Vagina (tissue), 2 donors: Measurements from ENCODE around the gene PPP3CA. TPM values are rescaled to one million over a fixed set of nuclear protein-coding genes. Genes with fewer than 3 reads are reported as not detected.

Experiments
- DNase-seq, 2 donors: peaks; one replicate each; pipeline ENCODE4 v3.0.0-alpha.2; 2017; ENCODE audit errors: extremely low spot score in 2 of 2
- H3K27ac ChIP-seq: fragments of 200-600 bp; sonication (generic); one replicate; pipeline ENCODE4 v1.5.1; 2019
- H3K27me3 ChIP-seq: fragments of 200-600 bp; sonication (generic); one replicate; pipeline ENCODE4 v1.5.1; 2019
- H3K36me3 ChIP-seq, 2 donors: fragments of 200-600 bp; sonication (generic); one replicate each; pipeline ENCODE4 v1.5.1; 2017 to 2019
- H3K4me1 ChIP-seq: fragments of 200-600 bp; sonication (generic); one replicate; pipeline ENCODE4 v1.5.1; 2019
- H3K4me3 ChIP-seq, 2 donors: fragments of 200-600 bp; sonication (generic); 1 replicate in 1 of 2; 2 replicates in 1 of 2; pipeline ENCODE4 v1.5.1; 2016 to 2019
- H3K9me3 ChIP-seq: fragments of 200-600 bp; sonication (generic); one replicate; pipeline ENCODE4 v1.5.1; 2019
- CTCF ChIP-seq, 3 experiments: fragments of 450-650 bp in 2 of 3; fragments of 200-600 bp in 1 of 3; sonication (generic) in 1 of 3; IDR thresholded peaks; one replicate each; pipeline ENCODE4 v1.5.1; 2017 to 2019; ENCODE audit warnings: antibody characterized with exemption in 3 of 3, mild to moderate bottlenecking in 2 of 3, moderate library complexity in 2 of 3
- POLR2A ChIP-seq, 2 donors: fragments of 450-650 bp; IDR thresholded peaks; one replicate each; pipeline ENCODE4 v1.6.1; 2017; ENCODE audit warnings: antibody characterized with exemption in 2 of 2, mild to moderate bottlenecking in 2 of 2, moderate library complexity in 2 of 2
- POLR2AphosphoS5 ChIP-seq, 2 donors: sonication (generic); formaldehyde crosslinking; IDR thresholded peaks; one replicate each; pipeline ENCODE4 v1.9.0; 2017; ENCODE audit warnings: antibody characterized with exemption in 2 of 2, mild to moderate bottlenecking in 2 of 2, low read depth in 1 of 2; ENCODE audit not compliant: insufficient read depth in 1 of 2
- intact Hi-C: fragments of 100-400 bp; cut with DNase I; formaldehyde crosslinking; loops from one replicate; pipeline ENCODE4 v1.15.1; 2023
- total RNA-seq: library from RNA; depleted of rRNA; stranded (reverse); fragments of >200 nt; gene quantifications from one replicate; pipeline ENCODE4 v1.2.3, GENCODE V29; 2016

PPP3CA gene
- total RNA-seq, 1 donor from 2014 or later, result 45.9 TPM

GRCh38 chr4:101142259-101142658 lies 205.1 kb downstream of the PPP3CA start:
- Histone ChIP-seq H3K4me3 (no peak overlapping the region), H3K4me1 (peaks cover 23% of the 10 kb centered on the region), H3K36me3 (no peaks in the 10 kb centered on the region), H3K27ac (no peak overlapping the region), H3K9me3 (no peaks in the 10 kb centered on the region), H3K27me3 (no peaks in the 10 kb centered on the region)
- TF ChIP-seq POLR2AphosphoS5 (IDR thresholded peaks at IDR 0.05; ENCODE audit: insufficient read depth in 1 of 2, low read depth in 1 of 2) (no peak), CTCF (IDR thresholded peaks at IDR 0.05) (no peak), POLR2A (IDR thresholded peaks at IDR 0.05) (no peak)
- DNase-seq, result no peak
- intact Hi-C loops, result no loop called here

- DNase-seq, result no peak
- H3K9me3 ChIP-seq, result no peaks in the 10 kb centered on the region
- intact Hi-C loops, result no loop called here
- peaks cover 27% of the 10 kb centered on the region for H3K4me1 ChIP-seq
- H3K27ac ChIP-seq, result no peak overlapping the region
- H3K36me3 ChIP-seq, result no peaks in the 10 kb centered on the region
- no peaks in the 10 kb centered on the region for H3K27me3 ChIP-seq
- no peak overlapping the region for H3K4me3 ChIP-seq
- no peak for TF ChIP-seq POLR2AphosphoS5 (IDR thresholded peaks at IDR 0.05; ENCODE audit: insufficient read depth in 1 of 2, low read depth in 1 of 2)
- TF ChIP-seq CTCF (IDR thresholded peaks at IDR 0.05), result no peak
- no peak for TF ChIP-seq POLR2A (IDR thresholded peaks at IDR 0.05)
These were observed 205.5 kb downstream of the PPP3CA start for GRCh38 chr4:101141855-101142254.

- intact Hi-C loops, result no loop called here
- no peaks in the 10 kb centered on the region for H3K36me3 ChIP-seq
- no peak overlapping the region for H3K4me3 ChIP-seq
- DNase-seq, result no peak
- H3K27ac ChIP-seq, result no peak overlapping the region
- peaks cover 33% of the 10 kb centered on the region for H3K4me1 ChIP-seq
- TF ChIP-seq CTCF (IDR thresholded peaks at IDR 0.05) (no peak), POLR2A (IDR thresholded peaks at IDR 0.05) (no peak), POLR2AphosphoS5 (IDR thresholded peaks at IDR 0.05; ENCODE audit: insufficient read depth in 1 of 2, low read depth in 1 of 2) (no peak)
- no peaks in the 10 kb centered on the region for H3K27me3 ChIP-seq
- no peaks in the 10 kb centered on the region for H3K9me3 ChIP-seq
These were observed 206.1 kb downstream of the PPP3CA start for GRCh38 chr4:101141230-101141629.

- H3K36me3 ChIP-seq, result no peaks in the 10 kb centered on the region
- no peak for DNase-seq
- no peak for TF ChIP-seq CTCF (IDR thresholded peaks at IDR 0.05)
- TF ChIP-seq POLR2A (IDR thresholded peaks at IDR 0.05), result no peak
- TF ChIP-seq POLR2AphosphoS5 (IDR thresholded peaks at IDR 0.05; ENCODE audit: insufficient read depth in 1 of 2, low read depth in 1 of 2), result no peak
- intact Hi-C loops, result no loop called here
- no peak overlapping the region for H3K4me3 ChIP-seq
- H3K4me1 ChIP-seq, result peaks cover 37% of the 10 kb centered on the region
- H3K9me3 ChIP-seq, result no peaks in the 10 kb centered on the region
- H3K27me3 ChIP-seq, result no peaks in the 10 kb centered on the region
- H3K27ac ChIP-seq, result no peak overlapping the region
These were observed 207.1 kb downstream of the PPP3CA start for GRCh38 chr4:101140228-101140627.

- H3K4me3 ChIP-seq, result no peak overlapping the region
- TF ChIP-seq POLR2AphosphoS5 (IDR thresholded peaks at IDR 0.05; ENCODE audit: insufficient read depth in 1 of 2, low read depth in 1 of 2) (no peak), CTCF (IDR thresholded peaks at IDR 0.05) (no peak), POLR2A (IDR thresholded peaks at IDR 0.05) (no peak)
- no peaks in the 10 kb centered on the region for H3K27me3 ChIP-seq
- H3K27ac ChIP-seq, result no peak overlapping the region
- H3K9me3 ChIP-seq, result no peaks in the 10 kb centered on the region
- H3K4me1 ChIP-seq, result peaks cover 29% of the 10 kb centered on the region
- DNase-seq, result no peak
- intact Hi-C loops, result no loop called here
- H3K36me3 ChIP-seq, result no peaks in the 10 kb centered on the region
These were observed 210.7 kb downstream of the PPP3CA start for GRCh38 chr4:101136373-101137370.
